H1 (cell line): ENCODE measurements around the gene BNIP2. TPM values are rescaled to one million over a fixed set of nuclear protein-coding genes. Genes with fewer than 3 reads are reported as not detected.

Experiments
- BCL11A ChIP-seq, 2 experiments: IDR thresholded peaks; one replicate each; pipeline ENCODE4 v1.6.1; 2011; ENCODE audit warnings: low read depth in 2 of 2, low read length in 2 of 2, mild to moderate bottlenecking in 2 of 2
- CBX5 ChIP-seq: fragments of 300-800, 300-1000 bp; sonication (generic); IDR thresholded peaks from 2 replicates; pipeline ENCODE4 v1.7.1; 2016; ENCODE audit warnings: antibody characterized with exemption, low read length, low read depth
- CEBPB ChIP-seq: IDR thresholded peaks from 2 replicates; pipeline ENCODE4 v1.6.1; 2012; ENCODE audit warnings: low read depth, low read length
- HDAC2 ChIP-seq, 2 experiments: fragments of 300-600 bp in 1 of 2; sonication (generic) in 1 of 2; IDR thresholded peaks; 2 replicates each; pipeline ENCODE4 v1.6.1; 2011 to 2012; ENCODE audit warnings: low read depth in 2 of 2, low read length in 2 of 2, mild to moderate bottlenecking in 2 of 2, moderate library complexity in 2 of 2, borderline replicate concordance in 1 of 2, inconsistent platforms in 1 of 2
- JUN ChIP-seq: IDR thresholded peaks from 2 replicates; pipeline ENCODE4 v1.6.1; 2011; ENCODE audit warnings: low read depth, mild to moderate bottlenecking, improper control_type of control experiment, low read length
- KDM4A ChIP-seq: IDR thresholded peaks from one replicate; pipeline ENCODE4 v1.7.1; 2012; ENCODE audit warnings: low read depth, mild to moderate bottlenecking, moderate library complexity, low read length, inconsistent platforms; ENCODE audit not compliant: severe bottlenecking
- NANOG ChIP-seq: IDR thresholded peaks from 2 replicates; pipeline ENCODE4 v1.6.1; 2011; ENCODE audit warnings: low read length, low read depth, mild to moderate bottlenecking, inconsistent platforms; ENCODE audit not compliant: insufficient read depth, poor library complexity, severe bottlenecking
- POLR2A ChIP-seq, 2 experiments: IDR thresholded peaks; 1 replicate in 1 of 2; 2 replicates in 1 of 2; pipeline ENCODE4 v1.6.1; 2011; ENCODE audit warnings: low read depth in 2 of 2, low read length in 2 of 2, mild to moderate bottlenecking in 2 of 2; ENCODE audit errors: control extremely low read depth in 1 of 2
- POLR2AphosphoS5 ChIP-seq: IDR thresholded peaks from 2 replicates; pipeline ENCODE4 v1.6.1; 2011; ENCODE audit warnings: low read depth, low read length
- SAP30 ChIP-seq: fragments of 300-600 bp; sonication (generic); IDR thresholded peaks from 2 replicates; pipeline ENCODE4 v1.7.1; 2012; ENCODE audit warnings: low read length, moderate library complexity, mild to moderate bottlenecking, inconsistent platforms; ENCODE audit not compliant: insufficient read depth, insufficient replicate concordance
- SP1 ChIP-seq: IDR thresholded peaks from 2 replicates; pipeline ENCODE4 v1.6.1; 2011; ENCODE audit warnings: low read depth, low read length
- SP2 ChIP-seq: IDR thresholded peaks from 2 replicates; pipeline ENCODE4 v1.6.1; 2012; ENCODE audit warnings: mild to moderate bottlenecking, low read length, inconsistent platforms
- polyA plus RNA-seq, 7 experiments: library from polyadenylated mRNA; depleted of rRNA in 3 of 7; stranded (reverse) in 5 of 7; unstranded in 2 of 7; fragments of >200 nt in 5 of 7; fragments of 200-250 nt in 2 of 7; gene quantifications; 1 replicate in 5 of 7; 2 replicates in 1 of 7; 4 replicates in 1 of 7; pipeline versions ENCODE4 v1.2.1 to v1.2.3, GENCODE V29; 2011 to 2013; ENCODE audit warnings: missing spikeins in 2 of 7, mixed read lengths in 2 of 7
- total RNA-seq: library from RNA; stranded (reverse); fragmentation: NEBNext Ultra II Directional; extraction: Animal tissue kit (Norgen Biotek cat#: 25700); gene quantifications from 2 replicates; pipeline ENCODE4 v1.2.1, GENCODE V29; 2021
- TF ChIP-seq, protein P1 (sequence below): fragments of 300-600 bp; sonication (generic); IDR thresholded peaks from 2 replicates; pipeline ENCODE4 v1.7.1; 2012; ENCODE audit warnings: low read length, moderate library complexity, mild to moderate bottlenecking, inconsistent platforms; ENCODE audit not compliant: insufficient replicate concordance

The BNIP2 gene
- total and polyA plus RNA-seq, 2 of the 8 experiments (the other 6 are each of a cell fraction or from before 2014, with no cell fraction given), result 11.8 to 40.6 TPM

DNA sequence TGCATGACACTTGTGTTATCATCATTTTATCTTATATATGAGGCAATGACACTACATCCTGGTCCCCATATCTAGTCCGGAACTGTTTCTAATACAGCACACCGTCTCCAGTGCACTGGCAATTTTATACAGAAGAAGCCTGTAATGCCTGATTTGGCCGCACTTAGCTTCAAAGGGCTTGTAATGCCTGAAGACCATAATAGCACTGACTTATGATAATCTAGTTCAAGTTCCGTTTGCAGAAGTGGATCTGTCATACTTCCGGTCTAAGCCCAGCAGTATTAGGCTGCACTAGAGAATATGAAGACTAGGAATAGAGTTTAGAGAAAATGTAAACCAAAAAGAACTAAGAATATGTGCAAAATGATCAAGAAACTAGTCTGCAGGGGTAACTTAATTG is 1.3 kb downstream of the BNIP2 start (continued):
- TF ChIP-seq, protein P1, sequence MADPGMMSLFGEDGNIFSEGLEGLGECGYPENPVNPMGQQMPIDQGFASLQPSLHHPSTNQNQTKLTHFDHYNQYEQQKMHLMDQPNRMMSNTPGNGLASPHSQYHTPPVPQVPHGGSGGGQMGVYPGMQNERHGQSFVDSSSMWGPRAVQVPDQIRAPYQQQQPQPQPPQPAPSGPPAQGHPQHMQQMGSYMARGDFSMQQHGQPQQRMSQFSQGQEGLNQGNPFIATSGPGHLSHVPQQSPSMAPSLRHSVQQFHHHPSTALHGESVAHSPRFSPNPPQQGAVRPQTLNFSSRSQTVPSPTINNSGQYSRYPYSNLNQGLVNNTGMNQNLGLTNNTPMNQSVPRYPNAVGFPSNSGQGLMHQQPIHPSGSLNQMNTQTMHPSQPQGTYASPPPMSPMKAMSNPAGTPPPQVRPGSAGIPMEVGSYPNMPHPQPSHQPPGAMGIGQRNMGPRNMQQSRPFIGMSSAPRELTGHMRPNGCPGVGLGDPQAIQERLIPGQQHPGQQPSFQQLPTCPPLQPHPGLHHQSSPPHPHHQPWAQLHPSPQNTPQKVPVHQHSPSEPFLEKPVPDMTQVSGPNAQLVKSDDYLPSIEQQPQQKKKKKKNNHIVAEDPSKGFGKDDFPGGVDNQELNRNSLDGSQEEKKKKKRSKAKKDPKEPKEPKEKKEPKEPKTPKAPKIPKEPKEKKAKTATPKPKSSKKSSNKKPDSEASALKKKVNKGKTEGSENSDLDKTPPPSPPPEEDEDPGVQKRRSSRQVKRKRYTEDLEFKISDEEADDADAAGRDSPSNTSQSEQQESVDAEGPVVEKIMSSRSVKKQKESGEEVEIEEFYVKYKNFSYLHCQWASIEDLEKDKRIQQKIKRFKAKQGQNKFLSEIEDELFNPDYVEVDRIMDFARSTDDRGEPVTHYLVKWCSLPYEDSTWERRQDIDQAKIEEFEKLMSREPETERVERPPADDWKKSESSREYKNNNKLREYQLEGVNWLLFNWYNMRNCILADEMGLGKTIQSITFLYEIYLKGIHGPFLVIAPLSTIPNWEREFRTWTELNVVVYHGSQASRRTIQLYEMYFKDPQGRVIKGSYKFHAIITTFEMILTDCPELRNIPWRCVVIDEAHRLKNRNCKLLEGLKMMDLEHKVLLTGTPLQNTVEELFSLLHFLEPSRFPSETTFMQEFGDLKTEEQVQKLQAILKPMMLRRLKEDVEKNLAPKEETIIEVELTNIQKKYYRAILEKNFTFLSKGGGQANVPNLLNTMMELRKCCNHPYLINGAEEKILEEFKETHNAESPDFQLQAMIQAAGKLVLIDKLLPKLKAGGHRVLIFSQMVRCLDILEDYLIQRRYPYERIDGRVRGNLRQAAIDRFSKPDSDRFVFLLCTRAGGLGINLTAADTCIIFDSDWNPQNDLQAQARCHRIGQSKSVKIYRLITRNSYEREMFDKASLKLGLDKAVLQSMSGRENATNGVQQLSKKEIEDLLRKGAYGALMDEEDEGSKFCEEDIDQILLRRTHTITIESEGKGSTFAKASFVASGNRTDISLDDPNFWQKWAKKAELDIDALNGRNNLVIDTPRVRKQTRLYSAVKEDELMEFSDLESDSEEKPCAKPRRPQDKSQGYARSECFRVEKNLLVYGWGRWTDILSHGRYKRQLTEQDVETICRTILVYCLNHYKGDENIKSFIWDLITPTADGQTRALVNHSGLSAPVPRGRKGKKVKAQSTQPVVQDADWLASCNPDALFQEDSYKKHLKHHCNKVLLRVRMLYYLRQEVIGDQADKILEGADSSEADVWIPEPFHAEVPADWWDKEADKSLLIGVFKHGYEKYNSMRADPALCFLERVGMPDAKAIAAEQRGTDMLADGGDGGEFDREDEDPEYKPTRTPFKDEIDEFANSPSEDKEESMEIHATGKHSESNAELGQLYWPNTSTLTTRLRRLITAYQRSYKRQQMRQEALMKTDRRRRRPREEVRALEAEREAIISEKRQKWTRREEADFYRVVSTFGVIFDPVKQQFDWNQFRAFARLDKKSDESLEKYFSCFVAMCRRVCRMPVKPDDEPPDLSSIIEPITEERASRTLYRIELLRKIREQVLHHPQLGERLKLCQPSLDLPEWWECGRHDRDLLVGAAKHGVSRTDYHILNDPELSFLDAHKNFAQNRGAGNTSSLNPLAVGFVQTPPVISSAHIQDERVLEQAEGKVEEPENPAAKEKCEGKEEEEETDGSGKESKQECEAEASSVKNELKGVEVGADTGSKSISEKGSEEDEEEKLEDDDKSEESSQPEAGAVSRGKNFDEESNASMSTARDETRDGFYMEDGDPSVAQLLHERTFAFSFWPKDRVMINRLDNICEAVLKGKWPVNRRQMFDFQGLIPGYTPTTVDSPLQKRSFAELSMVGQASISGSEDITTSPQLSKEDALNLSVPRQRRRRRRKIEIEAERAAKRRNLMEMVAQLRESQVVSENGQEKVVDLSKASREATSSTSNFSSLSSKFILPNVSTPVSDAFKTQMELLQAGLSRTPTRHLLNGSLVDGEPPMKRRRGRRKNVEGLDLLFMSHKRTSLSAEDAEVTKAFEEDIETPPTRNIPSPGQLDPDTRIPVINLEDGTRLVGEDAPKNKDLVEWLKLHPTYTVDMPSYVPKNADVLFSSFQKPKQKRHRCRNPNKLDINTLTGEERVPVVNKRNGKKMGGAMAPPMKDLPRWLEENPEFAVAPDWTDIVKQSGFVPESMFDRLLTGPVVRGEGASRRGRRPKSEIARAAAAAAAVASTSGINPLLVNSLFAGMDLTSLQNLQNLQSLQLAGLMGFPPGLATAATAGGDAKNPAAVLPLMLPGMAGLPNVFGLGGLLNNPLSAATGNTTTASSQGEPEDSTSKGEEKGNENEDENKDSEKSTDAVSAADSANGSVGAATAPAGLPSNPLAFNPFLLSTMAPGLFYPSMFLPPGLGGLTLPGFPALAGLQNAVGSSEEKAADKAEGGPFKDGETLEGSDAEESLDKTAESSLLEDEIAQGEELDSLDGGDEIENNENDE, result no peak
- TF ChIP-seq SP2 (no peak), HDAC2 (IDR thresholded peaks at IDR 0.05; ENCODE audit: borderline replicate concordance in 1 of 2, low read depth in 2 of 2, low read length in 2 of 2) (no peak), KDM4A (no peak), JUN (no peak), NANOG (no peak), SAP30 (no peak), BCL11A (IDR thresholded peaks at IDR 0.05; ENCODE audit: low read depth in 2 of 2, low read length in 2 of 2) (no peak), POLR2A (IDR thresholded peaks at IDR 0.05; ENCODE audit: control extremely low read depth in 1 of 2, low read depth in 2 of 2, low read length in 2 of 2) (no peak), CBX5 (no peak), CEBPB (no peak), SP1 (no peak), POLR2AphosphoS5 (no peak)
